T-cell (primary cell): ENCODE results near the gene PSG4. TPM values are rescaled to one million over a fixed set of nuclear protein-coding genes. Genes with fewer than 3 reads are reported as not detected.
"Not testable (repeated sequence)": the region's sequence is repeated elsewhere in the genome, so short reads cannot be mapped to it uniquely, and the experiment has no call there.

ENCODE experiments used
- ATAC-seq, 4 experiments: fragments of 200-7000 bp in 3 of 4; fragments of 150-1000 bp in 1 of 4; cut with Tn5 transposase; replicated peaks in 1 of 4; 1 replicate in 3 of 4; 2 replicates in 1 of 4; pipeline ENCODE4 v1.10.0; 2021; ENCODE audit warnings: moderate library complexity in 3 of 4, mild to moderate bottlenecking in 2 of 4, moderate number of reproducible peaks in 1 of 4
- CTCF ChIA-PET, 2 donors: fragments of 300-600 bp; sonication (Branson Sonifier 250); formaldehyde crosslinking; loops; one replicate each; lab custom pipeline; 2022; ENCODE audit warnings: antibody characterized with exemption in 2 of 2; lab: Charles Lee
- POLR2A ChIA-PET, 2 donors: fragments of 300-600 bp; sonication (Branson Sonifier 250); formaldehyde crosslinking; loops; one replicate each; lab custom pipeline; 2022; ENCODE audit warnings: antibody characterized with exemption in 2 of 2; lab: Charles Lee
- DNase-seq, 35 experiments: peaks; one replicate each; pipeline versions ENCODE4 v3.0.0 to v3.0.0-alpha.2; 2013 to 2023
- H3K27ac ChIP-seq: one replicate; pipeline ENCODE4 v1.5.1; 2013; ENCODE audit warnings: low read length
- H3K27me3 ChIP-seq, 2 experiments: replicated peaks in 1 of 2; 1 replicate in 1 of 2; 2 replicates in 1 of 2; pipeline versions ENCODE4 v1.6.1 to v1.7.0; 2013; ENCODE audit warnings: low read length in 1 of 2, mixed read lengths in 1 of 2; ENCODE audit not compliant: control insufficient read depth in 2 of 2, insufficient read depth in 2 of 2; ENCODE audit errors: extremely low read depth in 1 of 2
- H3K36me3 ChIP-seq, 2 donors: 1 replicate in 1 of 2; 2 replicates in 1 of 2; pipeline versions ENCODE4 v1.6.1 to v1.7.0; 2013; ENCODE audit warnings: low read length in 1 of 2; ENCODE audit not compliant: control insufficient read depth in 2 of 2, insufficient read depth in 1 of 2; ENCODE audit errors: extremely low read depth in 1 of 2
- H3K4me1 ChIP-seq, 2 experiments: 1 replicate in 1 of 2; 2 replicates in 1 of 2; pipeline versions ENCODE4 v1.6.1 to v1.7.0; 2013; ENCODE audit warnings: low read length in 2 of 2, mixed read lengths in 1 of 2; ENCODE audit not compliant: insufficient read depth in 2 of 2, control insufficient read depth in 1 of 2; ENCODE audit errors: extremely low read depth in 1 of 2
- H3K4me3 ChIP-seq, 2 donors: 1 replicate in 1 of 2; 2 replicates in 1 of 2; pipeline versions ENCODE4 v1.5.1 to v1.7.0; 2013; ENCODE audit warnings: mild to moderate bottlenecking in 2 of 2, low read length in 1 of 2, moderate library complexity in 1 of 2; ENCODE audit not compliant: control insufficient read depth in 1 of 2; ENCODE audit errors: extremely low read depth in 1 of 2
- H3K9me3 ChIP-seq: 2 replicates; pipeline ENCODE4 v1.7.0; 2013
- H3K27ac Mint-ChIP-seq, 2 donors: one replicate each; pipeline ENCODE4 v1.8.0; 2020 to 2021; ENCODE audit warnings: mild to moderate bottlenecking in 2 of 2, mixed read lengths in 2 of 2
- H3K27me3 Mint-ChIP-seq, 2 donors: one replicate each; pipeline ENCODE4 v1.8.0; 2021 to 2022; ENCODE audit warnings: mixed read lengths in 2 of 2
- H3K36me3 Mint-ChIP-seq: one replicate; pipeline ENCODE4 v1.8.0; 2021; ENCODE audit warnings: mixed read lengths
- H3K4me1 Mint-ChIP-seq, 3 donors: one replicate each; pipeline ENCODE4 v1.8.0; 2020 to 2022; ENCODE audit warnings: mixed read lengths in 3 of 3, mild to moderate bottlenecking in 1 of 3
- H3K4me3 Mint-ChIP-seq, 3 donors: one replicate each; pipeline ENCODE4 v1.8.0; 2020 to 2022; ENCODE audit warnings: mild to moderate bottlenecking in 3 of 3, mixed read lengths in 3 of 3, moderate library complexity in 3 of 3
- H3K9me3 Mint-ChIP-seq, 3 donors: one replicate each; pipeline ENCODE4 v1.8.0; 2020 to 2022; ENCODE audit warnings: mixed read lengths in 3 of 3
- WGBS: methylation state at CpG from one replicate; pipeline ENCODE4 v1.1.5; 2013; ENCODE audit warnings: missing lambda C conversion rate; ENCODE audit not compliant: insufficient coverage; 5-methylcytosine and 5-hydroxymethylcytosine counted together
- total RNA-seq, 35 experiments: library from RNA in 6 of 35; stranded (reverse) in 6 of 35; fragments of 120-200 nt in 1 of 35; gene quantifications; one replicate each; pipeline versions ENCODE4 v1.2.1 to v1.2.4 and lab custom pipeline; 2013 to 2026

Gene PSG4
- total RNA-seq, 5 donors from 2014 or later (not counting 1 experiment from before 2014, with no cell fraction given): not detected

GRCh38 chr19:43224201-43224854, 18.9 kb upstream of the PSG4 start:
- POLR2A ChIA-PET, H3K27ac ChIP-seq, DNase-seq, H3K27ac Mint-ChIP-seq, H3K9me3 ChIP-seq, H3K27me3 ChIP-seq, H3K4me3 ChIP-seq, CTCF ChIA-PET, H3K4me1 Mint-ChIP-seq, H3K36me3 ChIP-seq, H3K36me3 Mint-ChIP-seq, H3K4me3 Mint-ChIP-seq, H3K4me1 ChIP-seq, H3K27me3 Mint-ChIP-seq, ATAC-seq: not testable (repeated sequence)
- 80% methylated on average over 2 of the region's 5 CpGs for WGBS
- H3K9me3 Mint-ChIP-seq: peaks cover 9 to 48% (median 36%) of the 10 kb centered on the region in 3 donors

GRCh38 chr19:43221891-43222290, 16.5 kb upstream of the PSG4 start:
- Mint-ChIP-seq H3K9me3 (peaks cover 11 to 30% (median 21%) of the 10 kb centered on the region in 3 donors), H3K27me3 (peaks cover 4 to 11% of the 10 kb centered on the region in 2 donors)
- H3K27ac Mint-ChIP-seq, H3K4me3 ChIP-seq, POLR2A ChIA-PET, ATAC-seq, H3K36me3 Mint-ChIP-seq, H3K4me3 Mint-ChIP-seq, DNase-seq, H3K27me3 ChIP-seq, H3K27ac ChIP-seq, H3K4me1 ChIP-seq, H3K4me1 Mint-ChIP-seq, H3K9me3 ChIP-seq, H3K36me3 ChIP-seq, CTCF ChIA-PET: not testable (repeated sequence)
- 90% methylated on average over 13 of the region's 22 CpGs for WGBS

GRCh38 chr19:43219136-43219535, 13.7 kb upstream of the PSG4 start:
- H3K4me1 Mint-ChIP-seq, H3K4me3 Mint-ChIP-seq, DNase-seq, ATAC-seq, H3K4me1 ChIP-seq, CTCF ChIA-PET, H3K27ac Mint-ChIP-seq, H3K9me3 ChIP-seq, H3K27me3 ChIP-seq, H3K36me3 Mint-ChIP-seq, H3K4me3 ChIP-seq, H3K27ac ChIP-seq, POLR2A ChIA-PET, H3K36me3 ChIP-seq: not testable (repeated sequence)
- 100% methylated on average over 1 of the region's 4 CpGs for WGBS
- Mint-ChIP-seq H3K27me3 (peaks cover 7 to 14% of the 10 kb centered on the region in 2 donors), H3K9me3 (peaks cover 7 to 12% (median 11%) of the 10 kb centered on the region in 3 donors)

GRCh38 chr19:43215881-43216280, 10.4 kb upstream of the PSG4 start:
- DNase-seq, H3K4me1 ChIP-seq, POLR2A ChIA-PET, H3K27ac Mint-ChIP-seq, H3K9me3 ChIP-seq, H3K27ac ChIP-seq, H3K27me3 ChIP-seq, ATAC-seq, H3K36me3 ChIP-seq, H3K4me3 Mint-ChIP-seq, H3K9me3 Mint-ChIP-seq, CTCF ChIA-PET, H3K4me1 Mint-ChIP-seq, H3K4me3 ChIP-seq, H3K36me3 Mint-ChIP-seq: not testable (repeated sequence)
- H3K27me3 Mint-ChIP-seq: peaks cover 11 to 16% of the 10 kb centered on the region in 2 donors
- 60% methylated on average over 2 of the region's 2 CpGs for WGBS

GRCh38 chr19:43207991-43208390, 2.6 kb upstream of the PSG4 start:
- 72% methylated on average over 4 of the region's 4 CpGs for WGBS
- Histone ChIP-seq H3K9me3 (no peaks in the 10 kb centered on the region), H3K36me3 (no peaks in the 10 kb centered on the region), H3K4me3 (no peak overlapping the region), H3K27ac (no peak overlapping the region), H3K4me1 (no peaks in the 10 kb centered on the region), H3K27me3 (peaks cover 0 to 7% of the 10 kb centered on the region in 2 experiments)
- ATAC-seq: no peak
- DNase-seq: no peak
- CTCF ChIA-PET: no interaction called here
- POLR2A ChIA-PET: no interaction called here
- Mint-ChIP-seq H3K9me3 (no peaks in the 10 kb centered on the region), H3K4me1 (no peaks in the 10 kb centered on the region), H3K4me3 (no peak overlapping the region), H3K27me3 (peaks cover 16 to 29% of the 10 kb centered on the region in 2 donors), H3K36me3 (no peaks in the 10 kb centered on the region), H3K27ac (no peak overlapping the region)

GRCh38 chr19:43207174-43207573, 1.7 kb upstream of the PSG4 start:
- H3K9me3 ChIP-seq, H3K36me3 Mint-ChIP-seq, H3K27ac ChIP-seq, ATAC-seq, POLR2A ChIA-PET, H3K4me3 ChIP-seq, H3K4me1 Mint-ChIP-seq, H3K4me1 ChIP-seq, H3K4me3 Mint-ChIP-seq, H3K27me3 ChIP-seq, H3K9me3 Mint-ChIP-seq, CTCF ChIA-PET, DNase-seq, H3K36me3 ChIP-seq, H3K27ac Mint-ChIP-seq: not testable (repeated sequence)
- WGBS: 70% methylated on average over 4 of the region's 8 CpGs
- peaks cover 16 to 28% of the 10 kb centered on the region in 2 donors for H3K27me3 Mint-ChIP-seq

GRCh38 chr19:43203611-43204010, 1.8 kb downstream of the PSG4 start:
- H3K4me3 ChIP-seq, H3K4me1 ChIP-seq, DNase-seq, H3K4me1 Mint-ChIP-seq, H3K4me3 Mint-ChIP-seq, ATAC-seq, POLR2A ChIA-PET, H3K27ac ChIP-seq, H3K9me3 Mint-ChIP-seq, H3K27me3 ChIP-seq, H3K9me3 ChIP-seq, H3K36me3 Mint-ChIP-seq, H3K27ac Mint-ChIP-seq, H3K36me3 ChIP-seq, CTCF ChIA-PET: not testable (repeated sequence)
- H3K27me3 Mint-ChIP-seq: peaks cover 3 to 17% of the 10 kb centered on the region in 2 donors
- no CpG with 5 or more reads among the region's 7 CpGs for WGBS
